ENCODE data around the gene TUBG1.

GRCh38 chr17:42560246-42560645, 49.2 kb upstream of the TUBG1 start:
- no peak for TF ChIP-seq POLR2A (IDR thresholded peaks at IDR 0.05)
- no peak for TF ChIP-seq CTCF (IDR thresholded peaks at IDR 0.05)

All from breast epithelium (tissue), 3 donors.